OCI-LY7 (cell line): Measurements from ENCODE around the gene ACACB. TPM values are rescaled to one million over a fixed set of nuclear protein-coding genes. Genes with fewer than 3 reads are reported as not detected.

ENCODE experiments used
- BruUV-seq: library from RNA; stranded (reverse); fragments of 400-500 nt; replicated peaks from 2 replicates; lab custom pipeline; 2021; lab: Mats Ljungman, UMichigan
- CTCF ChIA-PET: fragments of 300-600 bp; sonication (Branson Sonifier 250); formaldehyde crosslinking; loops from one replicate; lab custom pipeline; 2022; ENCODE audit warnings: antibody characterized with exemption; ENCODE audit not compliant: unreplicated experiment; lab: Charles Lee
- POLR2A ChIA-PET: fragments of 300-600 bp; sonication (Branson Sonifier 250); formaldehyde crosslinking; loops from one replicate; lab custom pipeline; 2022; ENCODE audit warnings: antibody characterized with exemption; lab: Charles Lee
- DNase-seq: peaks from one replicate; pipeline ENCODE4 v3.0.0-alpha.2; 2015; ENCODE audit warnings: low spot score
- H2AFZ ChIP-seq: fragments of 200-600 bp; sonication (generic), shearing (Covaris generic); 2 replicates; pipeline ENCODE4 v1.6.1; 2014; ENCODE audit warnings: mild to moderate bottlenecking, antibody characterized with exemption, low read length, moderate library complexity
- H3K27ac ChIP-seq: fragments of 200-600 bp; sonication (generic); 2 replicates; pipeline ENCODE4 v1.5.1; 2014; ENCODE audit warnings: mixed run types, low read depth, mild to moderate bottlenecking, moderate library complexity, low read length, inconsistent platforms; ENCODE audit not compliant: poor library complexity, severe bottlenecking
- H3K36me3 ChIP-seq: fragments of 200-600 bp; sonication (generic); 2 replicates; pipeline ENCODE4 v1.6.1; 2014; ENCODE audit warnings: mild to moderate bottlenecking, antibody characterized with exemption, low read length, moderate library complexity, mixed read lengths; ENCODE audit not compliant: insufficient read depth
- H3K4me1 ChIP-seq: fragments of 200-600 bp; sonication (generic); 2 replicates; pipeline ENCODE4 v1.5.1; 2014; ENCODE audit warnings: mild to moderate bottlenecking, low read length; ENCODE audit not compliant: insufficient read depth, poor library complexity, severe bottlenecking
- H3K4me2 ChIP-seq: fragments of 200-600 bp; sonication (generic); 2 replicates; pipeline ENCODE4 v1.6.1; 2014; ENCODE audit warnings: mild to moderate bottlenecking, low read length
- H3K4me3 ChIP-seq: fragments of 200-600 bp; sonication (generic); 2 replicates; pipeline ENCODE4 v1.5.1; 2014; ENCODE audit warnings: mild to moderate bottlenecking, low read depth, low read length; ENCODE audit not compliant: poor library complexity, severe bottlenecking
- H3K79me2 ChIP-seq: fragments of 200-600 bp; sonication (generic); 2 replicates; pipeline ENCODE4 v1.6.1; 2016; ENCODE audit warnings: low read depth, mild to moderate bottlenecking, low read length, moderate library complexity, mixed read lengths; ENCODE audit not compliant: insufficient read depth
- H3K9me2 ChIP-seq: fragments of 200-600 bp; sonication (generic); 2 replicates; pipeline ENCODE4 v1.6.1; 2016; ENCODE audit warnings: mild to moderate bottlenecking, low read length, mixed read lengths; ENCODE audit not compliant: insufficient read depth
- H3K9me3 ChIP-seq: fragments of 200-600 bp; sonication (generic); 2 replicates; pipeline ENCODE4 v1.6.1; 2014; ENCODE audit warnings: mild to moderate bottlenecking, mixed run types, low read length, mixed read lengths
- H4K20me1 ChIP-seq: fragments of 200-600 bp; sonication (generic); 2 replicates; pipeline ENCODE4 v1.6.1; 2014; ENCODE audit warnings: mild to moderate bottlenecking, antibody characterized with exemption, low read length, moderate library complexity, mixed read lengths; ENCODE audit not compliant: insufficient read depth
- CTCF ChIP-seq: fragments of 200-600 bp; sonication (generic); conservative IDR thresholded peaks from 2 replicates; pipeline ENCODE4 v1.5.1; 2014; ENCODE audit warnings: mild to moderate bottlenecking, antibody characterized with exemption, low read length, moderate library complexity, mixed read lengths
- EZH2phosphoT487 ChIP-seq: fragments of 200-600 bp; sonication (generic); IDR thresholded peaks from 2 replicates; pipeline ENCODE4 v1.6.1; 2018; ENCODE audit warnings: low read depth, borderline replicate concordance, mild to moderate bottlenecking, mixed run types, antibody characterized with exemption, low read length, moderate library complexity, mixed read lengths
- intact Hi-C: fragments of 100-400 bp; cut with micrococcal nuclease; formaldehyde crosslinking; loops from one replicate; pipeline ENCODE4 v1.10.0; 2022; ENCODE audit not compliant: unreplicated experiment
- total RNA-seq, 2 experiments: library from RNA; depleted of rRNA in 1 of 2; stranded (reverse); fragments of >200 nt in 1 of 2; shearing (Covaris generic) in 1 of 2; gene quantifications; 2 replicates each; pipeline ENCODE4 v1.2.3, GENCODE V29; 2014 to 2022

The ACACB gene
- total RNA-seq, 2 experiments from 2014 or later, result 19.7 to 45.1 TPM

- ChIA-PET CTCF (no interaction called here), POLR2A (no interaction called here)
- DNase-seq, result no peak
- Histone ChIP-seq H3K4me2 (no peak overlapping the region), H4K20me1 (no peaks in the 10 kb centered on the region), H3K4me3 (no peak overlapping the region), H3K9me2 (no peaks in the 10 kb centered on the region), H3K4me1 (no peaks in the 10 kb centered on the region), H2AFZ (no peak overlapping the region), H3K36me3 (no peaks in the 10 kb centered on the region), H3K27ac (no peak overlapping the region), H3K9me3 (no peaks in the 10 kb centered on the region), H3K79me2 (no peaks in the 10 kb centered on the region)
- BruUV-seq, result no TSS peak
- intact Hi-C loops, result no loop called here
- TF ChIP-seq CTCF, result no peak
- no peak for TF ChIP-seq EZH2phosphoT487
Measured at GRCh38 chr12:109291117-109291516, 174.7 kb downstream of the ACACB start.

- intact Hi-C loops, result no loop called here
- Histone ChIP-seq H3K4me3 (no peak overlapping the region), H3K27ac (no peak overlapping the region), H2AFZ (no peak overlapping the region), H3K4me1 (no peaks in the 10 kb centered on the region), H3K9me2 (no peaks in the 10 kb centered on the region), H3K79me2 (no peaks in the 10 kb centered on the region), H4K20me1 (no peaks in the 10 kb centered on the region), H3K4me2 (no peak overlapping the region), H3K9me3 (no peaks in the 10 kb centered on the region), H3K36me3 (no peaks in the 10 kb centered on the region)
- no TSS peak for BruUV-seq
- POLR2A ChIA-PET, result no interaction called here
- CTCF ChIA-PET, result no interaction called here
- no peak for DNase-seq
- TF ChIP-seq CTCF (no peak), EZH2phosphoT487 (no peak)
Measured at GRCh38 chr12:109291521-109292341, 175.3 kb downstream of the ACACB start.

GRCh38 chr12:109292342-109292711 is 175.9 kb downstream of the ACACB start:
- Histone ChIP-seq H3K36me3 (no peaks in the 10 kb centered on the region), H3K4me1 (no peaks in the 10 kb centered on the region), H3K79me2 (no peaks in the 10 kb centered on the region), H4K20me1 (no peaks in the 10 kb centered on the region), H3K9me2 (no peaks in the 10 kb centered on the region), H3K27ac (no peak overlapping the region), H3K4me3 (no peak overlapping the region), H3K4me2 (no peak overlapping the region), H3K9me3 (no peaks in the 10 kb centered on the region), H2AFZ (no peak overlapping the region)
- DNase-seq, result no peak
- TF ChIP-seq CTCF, result no peak
- no peak for TF ChIP-seq EZH2phosphoT487
- no TSS peak for BruUV-seq
- ChIA-PET CTCF (no interaction called here), POLR2A (no interaction called here)
- intact Hi-C loops, result no loop called here
